GM18507 (cell line): ENCODE data around the gene SIGLECL1.
A peak's percentile ranks its signal among the peaks of the same experiment; 100 is the strongest.
"Not testable (repeated sequence)": the region's sequence is repeated elsewhere in the genome, so short reads cannot be mapped to it uniquely, and the experiment has no call there.

ENCODE experiments used
- DNase-seq: peaks from one replicate; pipeline ENCODE4 v3.0.0; 2011; ENCODE audit warnings: low read depth; ENCODE audit not compliant: insufficient read length; ENCODE audit errors: extremely low spot score
- FAIRE-seq: peaks from 2 replicates; lab custom pipeline; 2011; peaks lifted over from hg19 to GRCh38; lab: Jason Lieb, UNC

The SIGLECL1 gene

GRCh38 chr19:51250786-51251467, at the start of gene SIGLECL1:
Gene SIGLECL1 (plus strand): TSS chr19:51251080. CDS start chr19:51264073, 12,993 bp downstream.
- FAIRE-seq = no peak
- no peak for DNase-seq

DNA sequence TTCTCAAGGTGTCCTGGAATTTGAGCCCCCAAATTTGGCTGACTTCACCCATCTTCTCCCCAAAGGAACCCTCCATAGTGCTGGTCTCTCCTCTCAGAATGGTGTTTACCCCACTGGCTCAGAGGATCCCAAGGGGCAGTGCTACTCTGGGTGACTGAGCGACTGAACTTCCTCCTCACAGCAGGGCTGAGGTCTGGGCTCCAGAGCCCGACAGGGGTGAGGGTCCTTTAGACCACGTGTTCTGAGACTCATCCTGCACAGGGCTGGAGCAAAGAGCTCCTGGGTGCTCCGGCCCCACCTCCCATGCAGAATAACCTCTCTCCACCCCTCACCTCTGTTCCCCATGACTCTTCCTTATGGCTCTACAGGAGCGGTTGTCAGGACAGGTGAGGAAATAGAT, 49.2 kb upstream of the SIGLECL1 start:
- DNase-seq = no peak
- FAIRE-seq = no peak

GRCh38 chr19:51203916-51204315, 47.0 kb upstream of the SIGLECL1 start:
- FAIRE-seq (no peak), DNase-seq (no peak)

GRCh38 chr19:51204321-51204720, 46.6 kb upstream of the SIGLECL1 start:
- DNase-seq (no peak), FAIRE-seq (no peak)

DNA sequence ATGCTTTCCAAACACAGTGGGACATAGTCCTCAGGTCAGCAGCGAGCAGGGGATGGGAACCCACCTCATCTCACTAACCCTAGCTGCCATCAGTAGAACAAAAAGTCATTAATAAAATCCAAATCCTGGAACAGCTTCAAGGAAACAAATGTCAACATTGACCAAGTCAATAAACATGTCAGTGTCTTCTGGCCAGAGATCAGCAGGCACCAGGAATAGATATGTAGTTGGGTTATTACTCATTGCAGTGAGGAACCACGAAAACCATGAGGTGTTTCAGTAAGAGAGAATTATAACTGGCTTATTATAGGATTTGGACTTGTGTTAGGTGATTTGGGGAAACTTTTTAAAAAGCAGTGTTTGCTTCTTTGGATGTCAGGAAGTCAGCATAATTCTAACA, 43.1 kb upstream of the SIGLECL1 start:
- DNase-seq (no peak), FAIRE-seq (no peak)

- no peak for FAIRE-seq
- no peak for DNase-seq
Measured at GRCh38 chr19:51210191-51210784, 40.6 kb upstream of the SIGLECL1 start.

DNA sequence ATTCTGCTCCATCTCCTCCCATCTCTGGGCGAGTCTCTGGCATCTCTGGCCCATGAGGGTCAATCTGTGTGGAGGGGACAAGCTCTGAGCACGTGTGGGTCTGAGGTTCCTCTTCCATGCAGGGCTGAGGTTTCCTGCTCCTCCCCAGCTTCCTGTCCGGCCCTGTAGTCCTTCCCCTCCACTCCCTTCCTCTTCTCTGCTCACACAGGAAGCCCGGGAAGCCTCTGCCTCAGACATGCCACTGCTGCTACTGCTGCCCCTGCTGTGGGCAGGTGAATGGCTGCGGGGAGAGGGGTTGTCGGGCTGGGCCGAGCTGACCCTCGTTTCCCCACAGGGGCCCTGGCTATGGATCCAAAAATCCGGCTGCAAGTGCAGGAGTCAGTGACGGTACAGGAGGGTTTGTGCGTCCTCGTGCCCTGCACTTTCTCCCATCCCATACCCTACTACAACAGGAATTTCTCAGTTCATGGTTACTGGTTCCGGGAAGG, 40.0 kb upstream of the SIGLECL1 start:
- not testable (repeated sequence) for FAIRE-seq

GRCh38 chr19:51211833-51212232, 39.0 kb upstream of the SIGLECL1 start:
- FAIRE-seq (no peak), DNase-seq (no peak)

More for the DNA sequence above, 40.0 kb upstream of the SIGLECL1 start:
- DNase-seq = not testable (repeated sequence)

GRCh38 chr19:51219307-51219706, 31.6 kb upstream of the SIGLECL1 start:
- FAIRE-seq (no peak), DNase-seq (no peak)

GRCh38 chr19:51219971-51220370, 30.9 kb upstream of the SIGLECL1 start:
- FAIRE-seq (no peak), DNase-seq (no peak)

GRCh38 chr19:51220996-51221395, 29.9 kb upstream of the SIGLECL1 start:
- FAIRE-seq = no peak

DNA sequence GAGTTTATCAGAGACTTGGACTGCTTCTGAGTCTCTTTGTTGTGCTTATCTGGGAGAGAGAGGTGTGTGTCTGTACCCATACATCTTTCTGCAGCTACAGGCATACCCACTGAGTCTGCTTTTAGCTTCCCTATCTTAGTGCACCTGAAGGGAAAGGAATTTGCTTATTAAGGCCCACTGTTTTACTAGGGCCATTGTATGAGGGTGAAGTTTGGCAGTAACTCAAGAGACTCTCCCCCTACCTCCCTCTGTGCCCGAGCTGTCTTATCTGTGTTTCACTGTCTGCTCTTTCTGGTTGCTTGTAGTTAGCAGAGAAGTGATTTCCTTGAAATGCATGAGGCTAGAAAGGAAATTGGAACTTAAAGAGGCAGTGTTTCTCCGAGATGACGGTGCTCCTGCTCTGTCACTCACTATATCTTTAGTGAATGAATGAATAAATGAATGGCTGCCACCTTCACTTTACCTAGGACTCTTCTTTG, 26.7 kb upstream of the SIGLECL1 start:
- DNase-seq (no peak), FAIRE-seq (no peak)

More at GRCh38 chr19:51220996-51221395, 29.9 kb upstream of the SIGLECL1 start:
- no peak for DNase-seq

- DNase-seq, FAIRE-seq: not testable (repeated sequence)
Measured at GRCh38 chr19:51224898-51225393, 25.9 kb upstream of the SIGLECL1 start, which contains the start of gene CD33. Gene CD33 (plus strand): TSS chr19:51225080. CDS start chr19:51225119, 39 bp downstream.

GRCh38 chr19:51226067-51226466, 24.8 kb upstream of the SIGLECL1 start:
- no peak for DNase-seq
- no peak for FAIRE-seq

- peak; percentile 49 for FAIRE-seq
- DNase-seq = no peak
Measured at GRCh38 chr19:51227326-51227725, 23.6 kb upstream of the SIGLECL1 start.

- FAIRE-seq = no peak
- DNase-seq = no peak
Measured at GRCh38 chr19:51227966-51228365, 22.9 kb upstream of the SIGLECL1 start.

DNA sequence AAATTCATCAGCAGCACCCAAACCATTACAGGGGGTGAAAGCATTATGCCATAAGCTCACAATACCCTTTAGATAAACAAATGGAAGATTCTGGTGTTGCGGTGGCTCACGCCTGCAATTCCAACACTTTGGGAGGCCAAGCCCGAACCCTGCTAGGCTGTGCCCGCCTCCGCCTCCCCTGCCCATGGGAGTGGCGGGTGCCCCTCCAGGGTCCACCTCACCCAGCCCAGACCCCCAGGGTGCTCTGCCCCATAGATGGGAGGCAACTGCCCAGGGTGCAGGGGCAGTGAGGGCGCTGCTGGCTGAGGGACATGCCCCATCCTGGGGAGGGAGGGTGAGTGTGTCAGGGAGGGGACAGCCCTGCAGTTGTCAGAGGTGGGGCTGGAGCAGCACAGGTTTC, 10.0 kb upstream of the SIGLECL1 start:
- DNase-seq (no peak), FAIRE-seq (no peak)

- no peak for DNase-seq
Measured at GRCh38 chr19:51242881-51243630, 7.8 kb upstream of the SIGLECL1 start.

GRCh38 chr19:51246164-51246552, 4.7 kb upstream of the SIGLECL1 start:
- no peak for FAIRE-seq
- no peak for DNase-seq

More at GRCh38 chr19:51242881-51243630, 7.8 kb upstream of the SIGLECL1 start:
- no peak for FAIRE-seq
